ENCODE data around the gene RNF14.

- TF ChIP-seq EGR1 (IDR thresholded peaks at IDR 0.05; ENCODE audit: low read depth) (no peak), POLR2A (IDR thresholded peaks at IDR 0.05; ENCODE audit: borderline replicate concordance, extremely low read depth, insufficient read depth, insufficient read length) (no peak), CEBPB (IDR thresholded peaks at IDR 0.05; ENCODE audit: low read depth) (no peak), EZH2 (IDR thresholded peaks at IDR 0.05) (no peak), CTCF (IDR thresholded peaks at IDR 0.05 in 2 of 3, conservative IDR thresholded peaks at IDR 0.05 in 1 of 3; ENCODE audit: borderline replicate concordance in 1 of 3, insufficient read depth in 1 of 3, low read depth in 2 of 3, low read length in 2 of 3) (no peak), SP1 (IDR thresholded peaks at IDR 0.05; ENCODE audit: low read depth) (no peak), REST (IDR thresholded peaks at IDR 0.05; ENCODE audit: low read depth) (no peak)
Measured at GRCh38 chr5:142020122-142020659, 51.3 kb downstream of the RNF14 start.

All from HCT116 (cell line).